Measurements from ENCODE around the gene SLC36A3.
"Not testable (repeated sequence)": the region's sequence is repeated elsewhere in the genome, so short reads cannot be mapped to it uniquely, and the experiment has no call there.

Gene SLC36A3

GRCh38 chr5:151320481-151320880, 16.9 kb upstream of the SLC36A3 start:
- no peak for DNase-seq (ENCODE audit: low read depth in 1 of 2, low spot score in 1 of 2)
- TF ChIP-seq JUND (IDR thresholded peaks at IDR 0.05; ENCODE audit: low read depth) = no peak
- in situ Hi-C loops (cut with HindIII; ENCODE audit: low pct_unique_long_range_greater_than_20kb, low sequenced_read_pairs) = no loop called here

- peak; percentile 42 to 79 for DNase-seq (ENCODE audit: low read depth in 1 of 2, low spot score in 1 of 2)
- TF ChIP-seq JUND (IDR thresholded peaks at IDR 0.05; ENCODE audit: low read depth) = no peak
- in situ Hi-C loops (cut with HindIII; ENCODE audit: low pct_unique_long_range_greater_than_20kb, low sequenced_read_pairs) = no loop called here
Measured at GRCh38 chr5:151318850-151319732, 15.5 kb upstream of the SLC36A3 start.

DNA sequence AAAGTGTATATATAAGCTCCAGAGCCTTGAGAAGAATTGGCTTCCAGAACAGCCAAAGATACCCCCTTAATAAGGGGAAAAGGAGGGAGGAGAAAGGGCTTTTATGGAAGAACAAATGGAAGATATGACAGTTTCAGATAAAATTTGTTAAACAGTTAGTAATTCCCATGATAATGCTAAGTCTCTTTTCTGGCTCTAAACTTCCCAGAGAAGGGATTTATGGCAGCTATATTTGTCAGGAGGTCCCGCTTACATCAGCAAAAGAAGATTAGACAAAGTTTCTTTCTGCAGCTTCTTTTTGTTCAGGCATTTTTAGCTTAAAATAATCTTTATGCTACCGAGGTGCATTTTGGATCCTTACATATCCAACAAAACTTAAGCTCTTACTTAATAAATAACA, 14.3 kb upstream of the SLC36A3 start:
- TF ChIP-seq JUND (IDR thresholded peaks at IDR 0.05; ENCODE audit: low read depth) = no peak
- in situ Hi-C loops (cut with HindIII; ENCODE audit: low pct_unique_long_range_greater_than_20kb, low sequenced_read_pairs) = no loop called here
- DNase-seq (ENCODE audit: low read depth in 1 of 2, low spot score in 1 of 2) = no peak

- DNase-seq (ENCODE audit: low read depth in 1 of 2, low spot score in 1 of 2) = peak; percentile 79 to 88
- no peak for TF ChIP-seq JUND (IDR thresholded peaks at IDR 0.05; ENCODE audit: low read depth)
- in situ Hi-C loops (cut with HindIII; ENCODE audit: low pct_unique_long_range_greater_than_20kb, low sequenced_read_pairs) = no loop called here
Measured at GRCh38 chr5:151315998-151316597, 12.5 kb upstream of the SLC36A3 start.

GRCh38 chr5:151313357-151313756, 9.8 kb upstream of the SLC36A3 start:
- DNase-seq (ENCODE audit: low read depth in 1 of 2, low spot score in 1 of 2) = no peak
- in situ Hi-C loops (cut with HindIII; ENCODE audit: low pct_unique_long_range_greater_than_20kb, low sequenced_read_pairs) = no loop called here
- no peak for TF ChIP-seq JUND (IDR thresholded peaks at IDR 0.05; ENCODE audit: low read depth)

DNA sequence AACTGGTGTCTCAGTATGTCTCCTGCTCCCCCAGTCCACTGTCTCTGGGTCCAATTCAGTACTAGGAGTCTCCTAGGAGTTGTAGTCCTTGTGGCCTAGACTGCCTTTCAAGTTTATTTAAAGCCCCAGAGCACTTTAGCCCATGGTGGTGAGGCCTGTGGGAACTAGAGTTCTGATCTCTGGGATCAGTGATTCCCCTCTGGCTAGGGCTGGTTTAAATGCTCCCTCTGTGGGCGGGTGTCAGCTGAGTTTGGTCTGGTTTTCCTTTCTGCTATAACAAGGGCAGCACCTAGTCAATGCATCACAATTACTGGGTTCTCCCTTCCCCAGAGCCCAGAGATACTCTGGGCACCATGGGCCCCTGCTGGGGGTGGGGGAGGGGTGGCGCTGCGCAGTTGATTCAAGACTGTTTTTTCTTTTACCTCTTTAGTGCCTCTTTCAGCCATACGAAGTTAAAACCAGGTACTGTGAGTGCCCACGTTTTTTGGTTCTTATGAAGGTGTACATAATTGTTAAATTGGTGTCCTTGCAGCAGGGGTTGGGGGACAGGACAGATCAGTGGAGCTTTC, 9.3 kb upstream of the SLC36A3 start:
- no peak for TF ChIP-seq JUND (IDR thresholded peaks at IDR 0.05; ENCODE audit: low read depth)
- no peak for DNase-seq (ENCODE audit: low read depth in 1 of 2, low spot score in 1 of 2)
- in situ Hi-C loops (cut with HindIII; ENCODE audit: low pct_unique_long_range_greater_than_20kb, low sequenced_read_pairs) = no loop called here

- no peak for DNase-seq (ENCODE audit: low read depth in 1 of 2, low spot score in 1 of 2)
- in situ Hi-C loops (cut with HindIII; ENCODE audit: low pct_unique_long_range_greater_than_20kb, low sequenced_read_pairs) = no loop called here
Measured at GRCh38 chr5:151310932-151311331, 7.4 kb upstream of the SLC36A3 start.

DNA sequence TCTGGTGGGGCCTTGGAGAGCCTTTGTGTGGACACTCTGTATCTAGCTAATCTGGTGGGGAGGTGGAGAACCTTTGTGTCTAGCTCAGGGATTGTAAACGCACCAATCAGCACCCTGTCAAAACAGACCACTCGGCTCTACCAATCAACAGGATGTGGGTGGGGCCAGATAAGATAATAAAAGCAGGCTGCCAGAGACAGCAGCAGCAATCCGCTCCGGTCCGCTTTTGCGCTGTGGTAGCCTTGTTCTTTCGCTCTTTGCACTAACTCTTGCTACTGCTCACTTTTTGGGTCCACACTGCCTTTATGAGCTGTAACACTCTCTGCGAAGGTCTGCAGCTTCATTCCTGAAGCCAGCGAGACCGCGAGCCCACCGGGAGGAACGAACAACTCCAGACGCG, 6.3 kb upstream of the SLC36A3 start:
- in situ Hi-C loops (cut with HindIII; ENCODE audit: low pct_unique_long_range_greater_than_20kb, low sequenced_read_pairs); DNase-seq (ENCODE audit: low read depth in 1 of 2, low spot score in 1 of 2): not testable (repeated sequence)

More at GRCh38 chr5:151310932-151311331, 7.4 kb upstream of the SLC36A3 start:
- no peak for TF ChIP-seq JUND (IDR thresholded peaks at IDR 0.05; ENCODE audit: low read depth)

DNA sequence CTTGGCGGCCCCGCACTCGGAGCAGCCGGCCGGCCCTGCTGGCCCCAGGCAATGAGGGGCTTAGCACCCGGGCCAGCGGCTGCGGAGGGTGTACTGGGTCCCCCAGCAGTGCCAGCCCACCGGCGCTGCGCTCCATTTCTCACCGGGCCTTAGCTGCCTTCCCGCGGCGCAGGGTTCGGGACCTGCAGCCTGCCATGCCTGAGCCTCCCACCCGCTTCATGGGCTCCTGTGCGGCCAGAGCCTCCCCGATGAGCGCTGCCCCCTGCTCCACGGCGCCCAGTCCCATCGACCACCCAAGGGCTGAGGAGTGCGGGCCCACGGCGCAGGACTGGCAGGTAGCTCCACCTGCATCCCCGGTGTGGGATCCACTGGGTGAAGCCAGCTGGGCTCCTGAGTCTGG, 5.7 kb upstream of the SLC36A3 start:
- in situ Hi-C loops (cut with HindIII; ENCODE audit: low pct_unique_long_range_greater_than_20kb, low sequenced_read_pairs); DNase-seq (ENCODE audit: low read depth in 1 of 2, low spot score in 1 of 2): not testable (repeated sequence)

GRCh38 chr5:151298063-151298855, 5.3 kb downstream of the SLC36A3 start:
- no peak for TF ChIP-seq JUND (IDR thresholded peaks at IDR 0.05; ENCODE audit: low read depth)
- DNase-seq (ENCODE audit: low read depth in 1 of 2, low spot score in 1 of 2) = peak; percentile 84 to 92
- in situ Hi-C loops (cut with HindIII; ENCODE audit: low pct_unique_long_range_greater_than_20kb, low sequenced_read_pairs) = no loop called here

- DNase-seq (ENCODE audit: low read depth in 1 of 2, low spot score in 1 of 2) = no peak
- TF ChIP-seq JUND (IDR thresholded peaks at IDR 0.05; ENCODE audit: low read depth) = no peak
- in situ Hi-C loops (cut with HindIII; ENCODE audit: low pct_unique_long_range_greater_than_20kb, low sequenced_read_pairs) = no loop called here
Measured at GRCh38 chr5:151296974-151297373, 6.6 kb downstream of the SLC36A3 start.

- in situ Hi-C loops (cut with HindIII; ENCODE audit: low pct_unique_long_range_greater_than_20kb, low sequenced_read_pairs) = no loop called here
- no peak for DNase-seq (ENCODE audit: low read depth in 1 of 2, low spot score in 1 of 2)
- TF ChIP-seq JUND (IDR thresholded peaks at IDR 0.05; ENCODE audit: low read depth) = no peak
Measured at GRCh38 chr5:151296478-151296830, 7.1 kb downstream of the SLC36A3 start.

Data from T47D (cell line).